ENCODE measurements around the gene PLAC1. TPM values are rescaled to one million over a fixed set of nuclear protein-coding genes. Genes with fewer than 3 reads are reported as not detected.

PLAC1 gene, protein sequence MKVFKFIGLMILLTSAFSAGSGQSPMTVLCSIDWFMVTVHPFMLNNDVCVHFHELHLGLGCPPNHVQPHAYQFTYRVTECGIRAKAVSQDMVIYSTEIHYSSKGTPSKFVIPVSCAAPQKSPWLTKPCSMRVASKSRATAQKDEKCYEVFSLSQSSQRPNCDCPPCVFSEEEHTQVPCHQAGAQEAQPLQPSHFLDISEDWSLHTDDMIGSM
- 1.3 and 2.4 TPM in 2 replicates for total RNA-seq

GRCh38 chrX:134658002-134658759, at the start of gene PLAC1:
TSS of gene PLAC1 (minus strand) at chrX:134658471. CDS start at chrX:134566682, 91,789 bp downstream.

Other genes starting within 250 kb of the PLAC1 start
- 19.0 and 26.0 TPM in 2 replicates for gene HPRT1, start 198.3 kb downstream of the PLAC1 start, total RNA-seq
- gene PABIR2, start 138.7 kb upstream of the PLAC1 start, total RNA-seq, result 4.6 and 10.2 TPM in 2 replicates

Data from tracheal epithelial cell (primary cell).